ENCODE measurements around the gene WASF1.

- no peak for TF ChIP-seq CTCF (conservative IDR thresholded peaks at IDR 0.05; ENCODE audit: low read depth in 2 of 2)
- no peak for TF ChIP-seq POLR2AphosphoS5 (IDR thresholded peaks at IDR 0.05; ENCODE audit: low read depth)
- TF ChIP-seq REST (IDR thresholded peaks at IDR 0.05; ENCODE audit: unreplicated experiment), result no peak
- no peak for TF ChIP-seq EZH2phosphoT487 (IDR thresholded peaks at IDR 0.05; ENCODE audit: unreplicated experiment)
These were observed 51.1 kb downstream of the WASF1 start for GRCh38 chr6:110128418-110128817.

Data from GM23338 (cell line).